Karpas-422 (cell line): ENCODE results near the gene OR4C46. TPM values are rescaled to one million over a fixed set of nuclear protein-coding genes. Genes with fewer than 3 reads are reported as not detected.
"Not testable (repeated sequence)": the region's sequence is repeated elsewhere in the genome, so short reads cannot be mapped to it uniquely, and the experiment has no call there.

ENCODE experiments used
- DNase-seq: peaks from one replicate; pipeline ENCODE4 v3.0.0-alpha.2; 2015
- H2AFZ ChIP-seq: fragments of 200-600 bp; sonication (generic); 2 replicates; pipeline ENCODE4 v1.6.1; 2014; ENCODE audit warnings: antibody characterized with exemption, low read length, mixed read lengths
- H3K27ac ChIP-seq: fragments of 200-600 bp; sonication (generic); 2 replicates; pipeline ENCODE4 v1.5.1; 2014; ENCODE audit warnings: mild to moderate bottlenecking, low read length, moderate library complexity
- H3K27me3 ChIP-seq: fragments of 200-600 bp; sonication (generic); 2 replicates; pipeline ENCODE4 v1.6.1; 2014; ENCODE audit warnings: low read length, mixed read lengths
- H3K36me3 ChIP-seq: fragments of 200-600 bp; sonication (generic); 2 replicates; pipeline ENCODE4 v1.6.1; 2014; ENCODE audit warnings: low read length, mixed read lengths; ENCODE audit not compliant: insufficient read depth
- H3K4me1 ChIP-seq: fragments of 200-600 bp; sonication (generic); 2 replicates; pipeline ENCODE4 v1.6.1; 2014; ENCODE audit warnings: mild to moderate bottlenecking, low read length, mixed read lengths
- H3K4me2 ChIP-seq: fragments of 200-600 bp; sonication (generic); 2 replicates; pipeline ENCODE4 v1.6.1; 2014; ENCODE audit warnings: low read length, low read depth, mild to moderate bottlenecking; ENCODE audit not compliant: poor library complexity, severe bottlenecking
- H3K4me3 ChIP-seq: fragments of 200-600 bp; sonication (generic); 2 replicates; pipeline ENCODE4 v1.5.1; 2014; ENCODE audit warnings: mild to moderate bottlenecking, antibody characterized with exemption, low read length, mixed read lengths
- H3K79me2 ChIP-seq: fragments of 200-600 bp; sonication (generic); 2 replicates; pipeline ENCODE4 v1.6.1; 2014; ENCODE audit warnings: mild to moderate bottlenecking, low read length, mixed read lengths
- H3K9ac ChIP-seq: fragments of 200-600 bp; sonication (generic); 2 replicates; pipeline ENCODE4 v1.6.0; 2014; ENCODE audit warnings: low read length
- H3K9me2 ChIP-seq: fragments of 200-600 bp; sonication (generic), shearing (Covaris generic); replicated peaks from 2 replicates; pipeline ENCODE4 v1.6.0; 2014; ENCODE audit warnings: mild to moderate bottlenecking, low read length, moderate library complexity; ENCODE audit not compliant: insufficient read depth
- H3K9me3 ChIP-seq: fragments of 300-700, 200-600 bp; sonication (generic); 2 replicates; pipeline ENCODE4 v1.6.1; 2014; ENCODE audit warnings: low read length, mixed read lengths
- H4K20me1 ChIP-seq: fragments of 200-600 bp; sonication (generic); 2 replicates; pipeline ENCODE4 v1.6.1; 2014; ENCODE audit warnings: mild to moderate bottlenecking, antibody characterized with exemption, low read length, low read depth; ENCODE audit not compliant: insufficient read depth
- total RNA-seq: library from RNA; depleted of rRNA; stranded (reverse); fragments of >200 nt; shearing (Covaris generic); gene quantifications from 2 replicates; pipeline ENCODE4 v1.2.3, GENCODE V29; 2014; ENCODE audit warnings: low replicate concordance; rRNA removed

The OR4C46 gene
- not detected in 2 replicates for total RNA-seq

DNA sequence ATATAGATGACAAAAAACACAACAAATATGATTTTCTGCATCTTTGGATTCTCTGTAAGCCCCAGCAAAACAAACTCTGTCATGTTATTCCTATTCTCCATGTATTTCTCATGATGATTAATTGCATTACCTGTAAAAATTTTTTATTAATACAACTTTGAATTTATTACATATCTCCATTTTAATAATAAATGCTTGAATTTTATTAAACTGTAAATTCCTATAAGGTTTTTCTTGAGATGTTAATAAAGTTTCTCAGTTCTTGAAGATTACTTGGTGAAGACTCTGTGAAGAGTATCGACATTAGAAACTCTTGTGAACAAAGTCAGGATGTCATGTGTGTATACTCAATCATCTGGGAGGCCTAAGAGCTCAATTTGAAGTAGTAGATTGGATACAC, at the start of gene OR4C46:
OR4C46 (minus strand) TSS at position 101 of the 400 bp plus-strand sequence; CDS start at position 101, 0 bp downstream.
- no peak within 1 kb of the TSS for H3K4me3 ChIP-seq
- DNase-seq = no peak
- H3K36me3 ChIP-seq = no peaks in the 10 kb centered on the region
- no peaks in the 10 kb centered on the region for H3K9me2 ChIP-seq
- H3K9me3 ChIP-seq = no peaks in the 10 kb centered on the region
- H2AFZ ChIP-seq = no peak within 1 kb of the TSS
- H3K4me1 ChIP-seq = no peaks in the 10 kb centered on the region
- no peaks in the 10 kb centered on the region for H3K79me2 ChIP-seq
- no peak within 1 kb of the TSS for H3K27ac ChIP-seq
- H3K4me2 ChIP-seq = no peak within 1 kb of the TSS
- H4K20me1 ChIP-seq = no peaks in the 10 kb centered on the region
- no peak within 1 kb of the TSS for H3K9ac ChIP-seq
- H3K27me3 ChIP-seq = no peaks in the 10 kb centered on the region

DNA sequence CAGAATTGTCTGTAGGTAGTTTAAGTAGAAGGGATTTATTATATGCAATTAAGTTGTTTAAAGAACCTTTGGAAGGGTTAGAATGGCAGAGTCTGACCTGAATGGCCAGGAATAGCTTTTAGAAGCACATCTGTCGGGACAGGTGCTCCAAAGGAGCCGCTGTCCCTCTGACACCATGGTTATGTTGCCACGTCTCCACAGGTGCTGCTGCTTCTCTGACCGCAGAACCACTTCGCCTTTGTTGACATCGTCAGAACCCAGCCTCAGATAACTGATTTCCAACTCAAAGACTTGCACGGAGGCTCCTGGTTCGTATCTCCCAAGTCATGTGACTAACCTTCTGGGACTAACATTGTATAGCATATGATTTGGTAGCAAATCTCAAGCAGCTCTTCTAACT, 41.8 kb upstream of the OR4C46 start:
- H3K9ac ChIP-seq, H3K4me1 ChIP-seq, H3K9me3 ChIP-seq, H4K20me1 ChIP-seq, H3K27me3 ChIP-seq, H3K27ac ChIP-seq, DNase-seq, H2AFZ ChIP-seq, H3K79me2 ChIP-seq, H3K9me2 ChIP-seq, H3K36me3 ChIP-seq: not testable (repeated sequence)
- Histone ChIP-seq H3K4me2 (peak overlapping the region; percentile 27), H3K4me3 (0 out of 2 replicates have a peak overlapping the region, but pooled peaks have one; percentile 30)

DNA sequence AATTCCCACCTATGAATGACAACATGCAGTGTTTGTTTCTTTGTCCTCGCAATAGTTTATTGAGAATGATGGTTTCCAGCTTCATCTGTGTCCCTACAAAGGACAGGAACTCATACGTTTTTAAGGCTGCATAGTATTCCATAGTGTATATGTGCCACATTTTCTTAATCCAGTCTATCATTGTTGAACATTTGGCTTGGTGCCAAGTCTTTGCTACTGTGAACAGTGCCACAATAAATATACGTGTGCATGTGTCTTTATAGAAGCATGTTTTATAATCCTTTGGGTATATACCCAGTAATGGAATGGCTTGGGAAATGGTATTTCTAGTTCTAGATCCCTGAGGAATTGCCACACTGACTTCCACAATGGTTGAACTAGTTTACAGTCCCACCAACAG, 42.4 kb downstream of the OR4C46 start:
- H3K36me3 ChIP-seq, H3K4me3 ChIP-seq, H2AFZ ChIP-seq, H3K4me1 ChIP-seq, H3K27me3 ChIP-seq, DNase-seq, H3K9me2 ChIP-seq, H4K20me1 ChIP-seq, H3K9ac ChIP-seq, H3K27ac ChIP-seq, H3K79me2 ChIP-seq, H3K4me2 ChIP-seq: not testable (repeated sequence)
- H3K9me3 ChIP-seq = peaks cover 12% of the 10 kb centered on the region

DNA sequence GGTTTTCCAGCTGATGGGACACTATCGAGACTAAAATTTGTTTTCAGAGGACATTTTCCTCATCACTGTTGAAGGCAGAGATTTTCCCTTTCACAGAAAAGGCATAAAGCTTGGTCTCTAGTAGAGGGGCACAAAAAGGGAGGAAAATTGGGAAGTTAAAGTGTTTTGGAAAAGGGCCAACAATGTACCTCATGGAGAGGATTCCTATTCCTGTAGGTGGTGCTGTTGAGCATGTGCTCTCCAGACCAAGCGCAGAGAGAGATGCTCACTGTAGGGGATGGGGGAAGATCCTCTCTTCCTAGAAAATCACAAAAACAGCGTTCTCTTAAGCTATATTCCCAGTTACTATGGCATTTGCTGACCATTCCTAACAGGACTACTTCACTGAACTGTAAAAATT, 44.9 kb downstream of the OR4C46 start:
- Histone ChIP-seq H2AFZ (no peak overlapping the region), H3K4me3 (no peak overlapping the region), H3K79me2 (no peaks in the 10 kb centered on the region), H3K9ac (no peak overlapping the region), H3K4me1 (no peaks in the 10 kb centered on the region), H3K27ac (no peak overlapping the region), H3K4me2 (no peak overlapping the region), H4K20me1 (no peaks in the 10 kb centered on the region), H3K36me3 (no peaks in the 10 kb centered on the region), H3K9me2 (no peaks in the 10 kb centered on the region), H3K27me3 (no peaks in the 10 kb centered on the region), H3K9me3 (peaks cover 12% of the 10 kb centered on the region)
- DNase-seq = peak; percentile 51

DNA sequence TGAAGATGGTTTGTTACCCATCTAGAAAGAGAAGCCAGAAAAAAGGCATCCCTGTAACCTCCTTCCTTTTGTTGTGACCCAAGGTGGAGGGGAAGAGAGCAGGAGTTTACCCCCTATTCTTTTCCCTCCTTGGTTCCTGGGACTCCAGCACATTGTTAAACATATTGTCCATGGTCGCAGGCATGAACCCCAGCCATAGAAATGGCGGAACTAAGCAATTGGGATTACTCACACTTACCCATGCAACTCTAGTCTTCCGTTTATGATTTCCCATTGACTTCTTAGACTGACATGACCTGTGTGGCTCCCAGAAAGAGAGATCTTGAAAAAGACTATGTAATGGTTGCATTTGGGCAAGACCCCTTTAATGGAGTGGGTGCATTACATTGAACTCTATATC, 45.4 kb downstream of the OR4C46 start:
- no peak overlapping the region for H3K9ac ChIP-seq
- no peak overlapping the region for H3K4me3 ChIP-seq
- H4K20me1 ChIP-seq = no peaks in the 10 kb centered on the region
- no peaks in the 10 kb centered on the region for H3K79me2 ChIP-seq
- H3K4me1 ChIP-seq = no peaks in the 10 kb centered on the region
- H3K27ac ChIP-seq = no peak overlapping the region
- peak; percentile 42 for DNase-seq
- no peaks in the 10 kb centered on the region for H3K27me3 ChIP-seq
- no peaks in the 10 kb centered on the region for H3K9me2 ChIP-seq
- no peak overlapping the region for H3K4me2 ChIP-seq
- peaks cover 12% of the 10 kb centered on the region for H3K9me3 ChIP-seq
- no peak overlapping the region for H2AFZ ChIP-seq
- no peaks in the 10 kb centered on the region for H3K36me3 ChIP-seq

Other genes starting within 250 kb of the OR4C46 start
- gene OR4A5, start 102.8 kb upstream of the OR4C46 start, total RNA-seq = not detected in 2 replicates